K562 (cell line): ENCODE measurements around the gene CAPN3. TPM values are rescaled to one million over a fixed set of nuclear protein-coding genes. Genes with fewer than 3 reads are reported as not detected.

Experiments
- ATAC-seq: fragments of 200-7000 bp; cut with Tn5 transposase; 3 replicates; pipeline ENCODE4 v1.9.1; 2020; ENCODE audit warnings: moderate library complexity
- BruUV-seq: library from RNA; stranded (reverse); fragments of 400-500 nt; replicated peaks from 2 replicates; lab custom pipeline; 2021; lab: Mats Ljungman, UMichigan
- CTCF ChIA-PET: fragments of 300-600 bp; formaldehyde crosslinking; extraction: SDS; loops from one replicate; lab custom pipeline; 2021; ENCODE audit warnings: low intra/inter-chr PET ratio; lab: Yijun Ruan, JAX
- POLR2A ChIA-PET: fragments of 300-600, 350-650 bp; sonication (Branson Sonifier 250); formaldehyde crosslinking; extraction: SDS; loops from one replicate; lab custom pipeline; 2021; ENCODE audit warnings: antibody characterized with exemption, inconsistent platforms; lab: Yijun Ruan, JAX
- DNase-seq, 4 experiments: peaks; one replicate each; pipeline versions ENCODE4 v3.0.0 to v3.0.0-alpha.2; 2011 to 2018; ENCODE audit warnings: low spot score in 3 of 4, mixed read lengths in 3 of 4; ENCODE audit errors: extremely low read depth in 1 of 4
- FAIRE-seq: peaks from 2 replicates; lab custom pipeline; 2011; peaks lifted over from hg19 to GRCh38; lab: Jason Lieb, UNC
- H2AFZ ChIP-seq: 2 replicates; pipeline ENCODE4 v1.6.0; 2011; ENCODE audit warnings: low read depth, low read length, control low read depth, inconsistent platforms
- H3K27ac ChIP-seq: fragments of 200-600 bp; 3 replicates; pipeline ENCODE4 v1.8.0; 2011; ENCODE audit warnings: low read depth, mild to moderate bottlenecking, control low read depth, inconsistent platforms, low read length, moderate library complexity, mixed read lengths; ENCODE audit errors: extremely low read depth
- H3K27me3 ChIP-seq, 2 experiments: fragments of 300-600 bp in 1 of 2; 2 replicates in 1 of 2; 3 replicates in 1 of 2; pipeline versions ENCODE4 v1.6.0 to v1.8.0; 2011; ENCODE audit warnings: inconsistent platforms in 2 of 2, low read length in 2 of 2, mild to moderate bottlenecking in 1 of 2, mixed read lengths in 1 of 2, moderate library complexity in 1 of 2; ENCODE audit not compliant: control insufficient read depth in 2 of 2, insufficient read depth in 2 of 2
- H3K36me3 ChIP-seq: fragments of 300-600 bp; 3 replicates; pipeline ENCODE4 v1.8.0; 2011; ENCODE audit warnings: mild to moderate bottlenecking, low read length, inconsistent platforms; ENCODE audit not compliant: control insufficient read depth, insufficient read depth
- H3K4me1 ChIP-seq, 2 experiments: fragments of 200-600 bp in 1 of 2; replicated peaks in 1 of 2; 2 replicates in 1 of 2; 3 replicates in 1 of 2; pipeline versions ENCODE4 v1.5.1 to v1.8.0; 2011; ENCODE audit warnings: inconsistent platforms in 2 of 2, low read length in 2 of 2, mild to moderate bottlenecking in 1 of 2, mixed read lengths in 1 of 2, moderate library complexity in 1 of 2; ENCODE audit not compliant: control insufficient read depth in 2 of 2, insufficient read depth in 2 of 2
- H3K4me2 ChIP-seq: 2 replicates; pipeline ENCODE4 v1.6.1; 2011; ENCODE audit warnings: low read length, control low read depth, inconsistent platforms, mixed read lengths; ENCODE audit not compliant: insufficient read depth
- H3K4me3 ChIP-seq: fragments of 200-600 bp; sonication (generic), shearing (Covaris generic); 2 replicates; pipeline ENCODE4 v1.5.1; 2016; ENCODE audit warnings: control low read depth, inconsistent platforms
- H3K79me2 ChIP-seq: fragments of 200-600 bp; 3 replicates; pipeline ENCODE4 v1.8.0; 2011; ENCODE audit warnings: low read length, inconsistent platforms; ENCODE audit not compliant: control insufficient read depth, insufficient read depth
- H3K9ac ChIP-seq, 2 experiments: 2 replicates each; pipeline versions ENCODE4 v1.6.0 to v1.6.1; 2011; ENCODE audit warnings: low read depth in 2 of 2, low read length in 2 of 2, control low read depth in 1 of 2, inconsistent platforms in 1 of 2, mild to moderate bottlenecking in 1 of 2, mixed read lengths in 1 of 2; ENCODE audit not compliant: insufficient read depth in 1 of 2
- H3K9me1 ChIP-seq: one replicate; pipeline ENCODE4 v1.6.0; 2011; ENCODE audit warnings: inconsistent platforms, mild to moderate bottlenecking, low read length, moderate library complexity; ENCODE audit not compliant: control insufficient read depth, insufficient read depth
- H3K9me3 ChIP-seq: replicated peaks from 2 replicates; pipeline ENCODE4 v1.5.1; 2011; ENCODE audit warnings: low read depth, low read length, inconsistent platforms; ENCODE audit not compliant: control insufficient read depth, insufficient read depth
- H4K20me1 ChIP-seq: replicated peaks from 2 replicates; pipeline ENCODE4 v1.6.1; 2011; ENCODE audit warnings: low read length, inconsistent platforms, mixed read lengths; ENCODE audit not compliant: control insufficient read depth, insufficient read depth
- CBFA2T3 ChIP-seq: fragments of 450-650 bp; IDR thresholded peaks from 2 replicates; pipeline ENCODE4 v1.6.1; 2017
- ETV1 ChIP-seq: fragments of 450-650 bp; conservative IDR thresholded peaks from 2 replicates; pipeline ENCODE4 v1.6.1; 2016; ENCODE audit warnings: missing genetic modification characterization, control low read depth, low read depth, missing compliant biosample characterization
- HNRNPUL1 ChIP-seq: fragments of 200-400 bp; formaldehyde crosslinking; IDR thresholded peaks from 2 replicates; pipeline ENCODE4 v1.6.1; 2017; ENCODE audit warnings: low read length
- NKRF ChIP-seq: fragments of 450-650 bp; IDR thresholded peaks from 2 replicates; pipeline ENCODE4 v1.6.1; 2016; ENCODE audit warnings: borderline replicate concordance
- TAF7 ChIP-seq: fragments of 450-650 bp; IDR thresholded peaks from 2 replicates; pipeline ENCODE4 v1.6.1; 2016; ENCODE audit warnings: missing genetic modification characterization, missing compliant biosample characterization
- TCF15 ChIP-seq: fragments of 250-450 bp; sonication (Bioruptor Pico); IDR thresholded peaks from 2 replicates; pipeline ENCODE4 v1.8.0; 2022; ENCODE audit warnings: moderate library complexity, mild to moderate bottlenecking, inconsistent platforms
- U2AF2 ChIP-seq: fragments of 200-400 bp; formaldehyde crosslinking; optimal IDR thresholded peaks from 2 replicates; pipeline ENCODE3; 2017; ENCODE audit warnings: low read depth, mild to moderate bottlenecking, low read length
- ZNF143 ChIP-seq: sonication (generic); formaldehyde crosslinking; IDR thresholded peaks from 2 replicates; pipeline ENCODE4 v1.9.0; 2022; ENCODE audit warnings: mild to moderate bottlenecking, missing genetic modification reagents
- ZNF197 ChIP-seq: fragments of 200-800 bp; sonication (Bioruptor generic); IDR thresholded peaks from 2 replicates; pipeline ENCODE4 v1.6.1; 2016; ENCODE audit warnings: low read depth, missing genetic modification characterization, missing compliant biosample characterization
- ZNF436 ChIP-seq: fragments of 250-450, 450-650 bp; sonication (Bioruptor Pico); formaldehyde crosslinking; IDR thresholded peaks from 2 replicates; pipeline ENCODE4 v1.7.0; 2020; ENCODE audit warnings: mild to moderate bottlenecking
- ZNF561 ChIP-seq: fragments of 450-650 bp; formaldehyde crosslinking; conservative IDR thresholded peaks from 2 replicates; pipeline ENCODE4 v1.4.0; 2020; ENCODE audit warnings: mild to moderate bottlenecking, moderate library complexity
- WGBS: fragments of 100-300 bp; shearing (Covaris generic); methylation state at CpG from one replicate; pipeline ENCODE4 v1.1.6; 2016; ENCODE audit warnings: low coverage, mixed read lengths; ENCODE audit not compliant: insufficient coverage; ENCODE audit errors: missing lambda C conversion rate; 5-methylcytosine and 5-hydroxymethylcytosine counted together
- in situ Hi-C: fragments of 300-500 bp; cut with MboI; formaldehyde crosslinking; loops from 4 replicates; pipeline ENCODE4 v1.15.0; 2018; ENCODE audit warnings: inconsistent platforms, mixed read lengths
- intact Hi-C: fragments of 100-400 bp; cut with micrococcal nuclease; formaldehyde crosslinking; loops from 2 replicates; pipeline ENCODE4 v1.14.2; 2022
- polyA plus RNA-seq, 8 experiments: library from polyadenylated mRNA; depleted of rRNA in 4 of 8; stranded (reverse) in 5 of 8; unstranded in 3 of 8; fragments of >200 nt; fragmentation: Nextera tagmentation in 2 of 8; fragmentation: Illumina TruSeq in 1 of 8; extraction: Ambion mirVana in 2 of 8; extraction: Trizol in 1 of 8; gene quantifications; 2 replicates each; pipeline versions ENCODE4 v1.2.1 to v1.2.3, GENCODE V29; 2011 to 2014; ENCODE audit warnings: inconsistent platforms in 1 of 8, missing spikeins in 1 of 8
- total RNA-seq, 7 experiments: library from RNA; depleted of rRNA in 6 of 7; stranded (reverse); fragments of >200 nt in 6 of 7; fragmentation: Illumina TruSeq in 2 of 7; extraction: Trizol in 2 of 7; gene quantifications; 2 replicates each; pipeline versions ENCODE4 v1.2.1 to v1.2.3, GENCODE V29; 2011 to 2021; ENCODE audit warnings: low replicate concordance in 1 of 7
- TF ChIP-seq, protein P1 (sequence below): sonication (generic); formaldehyde crosslinking; IDR thresholded peaks from 2 replicates; pipeline ENCODE4 v1.8.0; 2022; ENCODE audit warnings: missing genetic modification reagents, mild to moderate bottlenecking, borderline replicate concordance

Gene CAPN3
- total and polyA plus RNA-seq, 9 of the 15 experiments (the other 6 are each of a cell fraction or from before 2014, with no cell fraction given): 0.03 to 0.34 (median 0.20) TPM; not detected in 2

DNA sequence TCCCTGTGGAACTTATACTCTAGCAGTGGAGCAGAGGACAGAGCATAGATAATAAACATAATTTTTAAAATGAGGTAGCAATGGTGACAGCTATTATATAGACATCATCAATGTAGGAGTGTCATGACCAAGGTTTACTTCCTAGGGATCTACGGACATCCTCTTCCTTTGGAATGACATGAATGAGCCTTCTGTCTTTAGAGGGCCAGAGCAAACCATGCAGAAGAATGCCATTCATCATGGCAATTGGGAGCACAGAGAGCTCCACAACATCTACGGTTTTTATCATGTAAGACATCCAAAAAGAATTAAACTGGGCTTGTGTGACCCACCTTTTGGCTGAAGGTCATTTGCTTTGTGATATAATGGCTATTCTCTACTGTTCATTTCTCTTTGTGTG lies 30.1 kb upstream of the CAPN3 start:
- DNase-seq (no peak), FAIRE-seq (no peak), ATAC-seq (no peak)
- ChIA-PET POLR2A (interaction anchor here (0.6 kb wide), 2 partner anchors 208 to 306 kb away, joined by 3 read pairs; no protein-coding TSS in a partner anchor), CTCF (no interaction called here)
- H3K27me3 ChIP-seq: no peaks in the 10 kb centered on the region
- intact Hi-C loops: no loop called here
- H3K4me2 ChIP-seq: no peak overlapping the region
- WGBS: 29% methylated on average over 2 of the region's 2 CpGs
- in situ Hi-C loops: no loop called here
- no peaks in the 10 kb centered on the region for H3K9me1 ChIP-seq
- TF ChIP-seq HNRNPUL1 (no peak), TAF7 (tag) (no peak), ZNF197 (CRISPR knock-in tag) (no peak)
- H3K9me3 ChIP-seq: no peaks in the 10 kb centered on the region
- H4K20me1 ChIP-seq: no peaks in the 10 kb centered on the region
- H2AFZ ChIP-seq: no peak overlapping the region
- BruUV-seq: no TSS peak
- no peaks in the 10 kb centered on the region for H3K79me2 ChIP-seq
- H3K4me1 ChIP-seq: no peaks in the 10 kb centered on the region
- no peak overlapping the region for H3K9ac ChIP-seq
- no peak overlapping the region for H3K27ac ChIP-seq
- H3K4me3 ChIP-seq: no peak overlapping the region
- no peaks in the 10 kb centered on the region; the same call in 2 of the 3 replicates for H3K36me3 ChIP-seq

GRCh38 chr15:42329992-42330391 lies 29.3 kb upstream of the CAPN3 start:
- in situ Hi-C loops: no loop called here
- CTCF ChIA-PET: no interaction called here
- H3K27me3 ChIP-seq: no peaks in the 10 kb centered on the region
- no peaks in the 10 kb centered on the region for H3K4me1 ChIP-seq
- no TSS peak for BruUV-seq
- peaks cover 2% of the 10 kb centered on the region; the same call in 1 of the 2 replicates for H3K9me3 ChIP-seq
- TF ChIP-seq CBFA2T3: no peak
- TF ChIP-seq U2AF2: no peak
- no peak for TF ChIP-seq TCF15 (CRISPR knock-in tag)
- TF ChIP-seq ZNF436 (CRISPR knock-in tag): no peak
- no peak for TF ChIP-seq ETV1 (tag)
- no peak for TF ChIP-seq ZNF143 (CRISPR knock-in tag)
- no peak for TF ChIP-seq NKRF
- TF ChIP-seq ZNF561: no peak
- TF ChIP-seq, protein P1, sequence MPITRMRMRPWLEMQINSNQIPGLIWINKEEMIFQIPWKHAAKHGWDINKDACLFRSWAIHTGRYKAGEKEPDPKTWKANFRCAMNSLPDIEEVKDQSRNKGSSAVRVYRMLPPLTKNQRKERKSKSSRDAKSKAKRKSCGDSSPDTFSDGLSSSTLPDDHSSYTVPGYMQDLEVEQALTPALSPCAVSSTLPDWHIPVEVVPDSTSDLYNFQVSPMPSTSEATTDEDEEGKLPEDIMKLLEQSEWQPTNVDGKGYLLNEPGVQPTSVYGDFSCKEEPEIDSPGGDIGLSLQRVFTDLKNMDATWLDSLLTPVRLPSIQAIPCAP (CRISPR knock-in tag): no peak
- ATAC-seq: no peak
- DNase-seq: no peak
- no peaks in the 10 kb centered on the region; the same call in 2 of the 3 replicates for H3K36me3 ChIP-seq
- no peaks in the 10 kb centered on the region for H3K9me1 ChIP-seq
- no peak for FAIRE-seq
- H3K4me2 ChIP-seq: no peak overlapping the region
- POLR2A ChIA-PET: interaction anchor here (0.9 kb wide), 1 partner anchor 45 kb away, joined by 3 read pairs; no protein-coding TSS in a partner anchor
- WGBS: 55% methylated on average over 2 of the region's 2 CpGs
- intact Hi-C loops: no loop called here
- H2AFZ ChIP-seq: no peak overlapping the region
- no peaks in the 10 kb centered on the region for H3K79me2 ChIP-seq
- H3K4me3 ChIP-seq: no peak overlapping the region
- H3K9ac ChIP-seq: no peak overlapping the region
- no peaks in the 10 kb centered on the region for H4K20me1 ChIP-seq
- H3K27ac ChIP-seq: no peak overlapping the region
